ENCODE data around the gene CENPV.
"Not testable (repeated sequence)": the region's sequence is repeated elsewhere in the genome, so short reads cannot be mapped to it uniquely, and the experiment has no call there.

The CENPV gene

GRCh38 chr17:16353317-16354174 lies at the start of gene CENPV:
TSS of gene CENPV (minus strand) at chr17:16353469. CDS start at chr17:16353436, 33 bp downstream.
- peak; percentile 79 for DNase-seq (ENCODE audit: low spot score)

GRCh38 chr17:16398270-16399267 lies 45.3 kb upstream of the CENPV start:
- peak; percentile 70 for DNase-seq (ENCODE audit: low spot score)

GRCh38 chr17:16396693-16397092 lies 43.4 kb upstream of the CENPV start:
- not testable (repeated sequence) for DNase-seq (ENCODE audit: low spot score)

- not testable (repeated sequence) for DNase-seq (ENCODE audit: low spot score)
These were observed 42.6 kb upstream of the CENPV start for GRCh38 chr17:16395887-16396286.

GRCh38 chr17:16392491-16392890 lies 39.2 kb upstream of the CENPV start:
- DNase-seq (ENCODE audit: low spot score) = not testable (repeated sequence)

- DNase-seq (ENCODE audit: low spot score) = no peak
These were observed 38.2 kb upstream of the CENPV start for GRCh38 chr17:16391451-16391850.

GRCh38 chr17:16386126-16386507 lies 32.8 kb upstream of the CENPV start:
- DNase-seq (ENCODE audit: low spot score) = not testable (repeated sequence)

GRCh38 chr17:16384557-16384956 lies 31.3 kb upstream of the CENPV start:
- DNase-seq (ENCODE audit: low spot score) = no peak

- DNase-seq (ENCODE audit: low spot score) = no peak
These were observed 30.6 kb upstream of the CENPV start for GRCh38 chr17:16383772-16384287.

- no peak for DNase-seq (ENCODE audit: low spot score)
These were observed 29.9 kb upstream of the CENPV start for GRCh38 chr17:16383216-16383615.

GRCh38 chr17:16381496-16381820 lies 28.2 kb upstream of the CENPV start:
- DNase-seq (ENCODE audit: low spot score) = no peak

- peak; percentile 95 for DNase-seq (ENCODE audit: low spot score)
These were observed 27.6 kb upstream of the CENPV start, which contains the start of gene UBB for GRCh38 chr17:16380640-16381495. TSS of gene UBB (plus strand) at chr17:16381091. CDS start at chr17:16381908, 817 bp downstream.

- DNase-seq (ENCODE audit: low spot score) = no peak
These were observed 26.4 kb upstream of the CENPV start for GRCh38 chr17:16379654-16380053.

GRCh38 chr17:16378636-16379282 lies 25.5 kb upstream of the CENPV start:
- DNase-seq (ENCODE audit: low spot score) = no peak

GRCh38 chr17:16377941-16378341 lies 24.7 kb upstream of the CENPV start:
- no peak for DNase-seq (ENCODE audit: low spot score)

- DNase-seq (ENCODE audit: low spot score) = no peak
These were observed 21.1 kb upstream of the CENPV start for GRCh38 chr17:16374146-16374938.

GRCh38 chr17:16371742-16372141 lies 18.5 kb upstream of the CENPV start:
- DNase-seq (ENCODE audit: low spot score) = no peak

- DNase-seq (ENCODE audit: low spot score) = no peak
These were observed 11.4 kb upstream of the CENPV start for GRCh38 chr17:16364625-16365024.

GRCh38 chr17:16363749-16364536 lies 10.7 kb upstream of the CENPV start:
- peak; percentile 79 for DNase-seq (ENCODE audit: low spot score)

Data from germinal center (tissue), 1 donor.